T47D (cell line): ENCODE data around the gene PRKAG3.

Experiments used
- DNase-seq, 2 experiments: peaks; one replicate each; pipeline versions ENCODE4 v3.0.0 to v3.0.0-alpha.2; 2011 to 2012; ENCODE audit warnings: low read depth in 1 of 2, low spot score in 1 of 2
- JUND ChIP-seq: IDR thresholded peaks from 2 replicates; pipeline ENCODE4 v1.6.1; 2012; ENCODE audit warnings: low read depth
- in situ Hi-C: cut with HindIII; loops from 2 replicates; pipeline ENCODE4 v1.10.0; 2016; ENCODE audit warnings: low sequenced_read_pairs, low pct_unique_long_range_greater_than_20kb

PRKAG3 gene

DNA sequence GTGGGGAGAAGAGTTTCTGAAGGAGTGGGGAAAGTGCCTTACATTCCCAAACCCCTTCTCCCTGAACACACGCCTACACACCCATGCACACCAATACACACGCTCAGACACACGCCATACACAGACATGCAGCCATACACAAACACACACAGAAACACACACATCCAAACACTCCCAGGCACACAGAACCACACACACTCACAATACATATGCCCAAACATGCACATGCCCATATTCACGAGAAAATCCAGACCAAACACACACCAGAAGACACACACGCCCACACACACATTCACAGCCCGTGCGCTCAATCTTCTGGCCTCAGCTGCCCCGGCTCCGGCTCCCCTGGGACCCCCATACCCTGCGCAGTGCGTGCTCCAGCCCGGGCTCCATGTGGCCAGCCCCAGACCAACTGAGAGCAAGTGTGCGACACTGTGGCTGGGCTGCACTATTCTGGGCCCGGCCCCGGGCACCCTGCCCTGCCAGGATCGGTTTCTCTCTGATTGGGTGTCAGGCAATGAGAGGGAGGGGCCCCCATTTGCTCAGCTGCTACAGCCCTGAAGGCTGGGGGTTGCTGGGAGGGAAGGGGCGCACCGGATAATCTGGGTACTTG is at the start of gene PRKAG3:
Gene PRKAG3 (minus strand): TSS at position 426 of the 613 bp plus-strand sequence.
- in situ Hi-C loops, result no loop called here
- TF ChIP-seq JUND, result no peak
- DNase-seq, result no peak

DNA sequence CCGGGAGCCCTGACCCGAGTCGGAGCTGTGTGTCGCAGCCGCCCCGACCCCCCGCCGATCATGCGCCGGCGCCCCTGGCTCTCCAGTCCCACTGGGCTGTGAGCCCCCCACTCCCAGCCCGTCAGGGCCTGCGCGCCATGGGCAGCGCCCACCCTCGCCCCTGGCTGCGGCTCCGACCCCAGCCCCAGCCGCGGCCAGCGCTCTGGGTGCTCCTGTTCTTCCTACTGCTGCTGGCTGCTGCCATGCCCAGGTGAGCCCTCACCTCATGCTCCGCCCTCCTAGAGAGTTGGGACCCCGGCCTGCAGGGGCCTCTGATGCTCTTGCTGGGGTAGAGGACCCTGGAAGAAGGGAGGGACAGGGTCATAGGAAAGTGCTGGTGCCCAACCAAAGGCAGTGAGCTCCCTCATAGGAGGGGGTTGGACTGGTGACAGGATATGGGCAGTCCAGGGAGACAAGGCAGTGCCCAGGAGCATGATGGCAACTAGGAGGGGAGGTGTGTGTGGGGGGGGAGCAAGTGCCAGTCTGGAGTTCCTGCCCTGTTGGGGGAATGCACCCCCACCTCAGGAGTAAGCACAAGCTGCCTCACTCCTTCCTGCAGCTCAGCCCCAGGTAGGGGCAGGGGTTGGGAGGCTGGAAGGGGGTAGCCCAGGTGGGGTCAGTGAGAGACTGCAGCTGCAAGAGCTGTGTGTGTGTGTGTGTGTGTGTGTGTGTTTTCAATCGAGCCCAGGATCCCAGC is 49.4 kb upstream of the PRKAG3 start:
- DNase-seq, result no peak
- in situ Hi-C loops, result no loop called here
- TF ChIP-seq JUND, result no peak

GRCh38 chr2:218880102-218880858 is 48.7 kb upstream of the PRKAG3 start, which contains the start of gene WNT10A:
Gene WNT10A, plus strand, starts transcription at chr2:218880852. Its CDS starts 144 bp downstream, at chr2:218880996.
- no peak for DNase-seq
- in situ Hi-C loops, result no loop called here
- no peak for TF ChIP-seq JUND

DNA sequence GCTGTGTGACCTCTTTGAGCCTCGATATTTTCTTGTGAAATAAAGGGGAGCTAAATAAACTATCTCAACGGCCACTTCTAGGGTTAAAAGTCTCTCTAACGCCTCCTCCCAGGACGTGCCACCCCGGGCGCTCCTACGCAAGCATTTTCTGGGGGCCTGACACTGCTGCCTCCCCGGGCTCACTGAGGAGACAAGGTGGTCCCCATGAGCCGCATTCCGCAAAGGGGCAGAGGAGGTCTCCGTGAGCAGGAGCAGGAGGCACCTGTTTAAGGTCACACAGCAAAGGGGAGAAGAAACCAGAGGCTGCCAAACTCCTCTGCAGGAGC is 48.1 kb upstream of the PRKAG3 start:
- no peak for DNase-seq
- in situ Hi-C loops, result no loop called here

GRCh38 chr2:218878926-218879761 is 47.5 kb upstream of the PRKAG3 start:
- in situ Hi-C loops, result no loop called here
- no peak for TF ChIP-seq JUND
- DNase-seq, result no peak

More for the DNA sequence above, 48.1 kb upstream of the PRKAG3 start:
- TF ChIP-seq JUND, result no peak

DNA sequence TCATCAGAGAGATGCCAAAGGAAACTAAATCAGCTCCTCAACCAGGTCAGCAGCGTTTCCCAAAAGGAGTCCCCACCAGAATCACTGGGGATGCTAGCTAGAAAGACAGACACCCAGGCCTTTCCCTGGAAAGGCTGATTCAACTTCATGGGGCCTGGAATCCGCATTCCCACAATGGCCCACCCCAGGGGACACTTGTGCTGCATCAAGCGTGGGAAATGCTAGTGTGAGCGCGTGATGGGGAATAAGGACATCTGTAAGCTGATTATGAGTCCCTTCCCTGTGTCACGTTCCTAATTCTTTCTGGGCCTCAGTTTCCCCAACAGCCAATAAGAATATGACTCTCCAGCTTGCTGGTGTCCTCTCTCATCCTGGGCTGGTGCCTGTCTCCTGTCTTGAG is 46.9 kb upstream of the PRKAG3 start:
- DNase-seq, result no peak
- in situ Hi-C loops, result no loop called here
- TF ChIP-seq JUND, result no peak

- no peak for DNase-seq
- TF ChIP-seq JUND, result no peak
- in situ Hi-C loops, result no loop called here
Observed at GRCh38 chr2:218877891-218878290, 46.3 kb upstream of the PRKAG3 start.

DNA sequence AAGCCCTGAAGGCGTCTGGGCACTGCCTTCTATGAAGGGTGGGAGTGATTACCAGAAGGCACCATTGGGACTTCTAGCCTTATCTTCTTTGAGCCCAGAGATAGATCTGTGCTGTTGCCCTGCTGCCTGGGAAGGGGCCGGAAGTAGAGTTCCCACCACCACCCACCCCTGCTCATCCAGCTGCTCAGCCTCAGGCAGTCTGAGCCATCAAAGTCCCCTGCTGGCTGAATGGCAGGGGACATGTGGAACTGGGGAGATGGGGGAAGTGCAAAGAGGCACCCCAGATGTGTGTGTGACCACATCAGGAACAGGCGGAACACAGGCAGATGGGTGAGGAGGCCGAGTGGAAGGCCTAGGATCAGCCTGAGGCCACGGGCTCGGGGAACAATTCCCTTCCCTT is 45.7 kb upstream of the PRKAG3 start:
- in situ Hi-C loops, result no loop called here
- no peak for DNase-seq
- TF ChIP-seq JUND, result no peak

- no peak for TF ChIP-seq JUND
- in situ Hi-C loops, result no loop called here
- peak; percentile 73 to 75 for DNase-seq
Observed at GRCh38 chr2:218876562-218877219, 45.1 kb upstream of the PRKAG3 start.

DNA sequence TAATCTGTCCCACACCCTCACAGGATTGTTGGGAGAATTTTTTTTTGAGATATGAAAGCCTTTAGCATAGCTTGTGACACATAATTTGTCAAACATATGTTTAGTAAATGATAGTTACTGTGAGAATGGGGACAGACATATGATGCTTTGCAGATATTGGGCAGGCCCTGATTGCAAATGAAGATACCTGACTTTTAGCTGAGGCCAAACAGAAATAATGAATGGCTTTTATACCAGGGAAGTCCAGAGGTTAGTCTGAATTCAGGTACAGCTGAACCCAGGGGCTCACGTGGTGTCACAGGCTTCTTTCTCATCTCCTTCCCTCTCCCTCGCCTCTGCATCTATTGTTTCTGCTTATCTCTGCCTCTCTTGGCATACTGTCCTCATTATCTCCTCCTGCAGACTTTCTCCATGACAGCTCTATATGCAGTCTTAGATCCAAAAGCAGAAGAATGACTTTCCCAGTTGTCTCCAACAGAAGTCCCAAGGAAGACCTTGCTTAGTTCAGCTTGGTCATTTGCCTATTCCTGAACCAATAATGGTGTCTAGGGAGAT is 44.2 kb upstream of the PRKAG3 start:
- no peak for TF ChIP-seq JUND
- in situ Hi-C loops, result no loop called here
- DNase-seq, result no peak

DNA sequence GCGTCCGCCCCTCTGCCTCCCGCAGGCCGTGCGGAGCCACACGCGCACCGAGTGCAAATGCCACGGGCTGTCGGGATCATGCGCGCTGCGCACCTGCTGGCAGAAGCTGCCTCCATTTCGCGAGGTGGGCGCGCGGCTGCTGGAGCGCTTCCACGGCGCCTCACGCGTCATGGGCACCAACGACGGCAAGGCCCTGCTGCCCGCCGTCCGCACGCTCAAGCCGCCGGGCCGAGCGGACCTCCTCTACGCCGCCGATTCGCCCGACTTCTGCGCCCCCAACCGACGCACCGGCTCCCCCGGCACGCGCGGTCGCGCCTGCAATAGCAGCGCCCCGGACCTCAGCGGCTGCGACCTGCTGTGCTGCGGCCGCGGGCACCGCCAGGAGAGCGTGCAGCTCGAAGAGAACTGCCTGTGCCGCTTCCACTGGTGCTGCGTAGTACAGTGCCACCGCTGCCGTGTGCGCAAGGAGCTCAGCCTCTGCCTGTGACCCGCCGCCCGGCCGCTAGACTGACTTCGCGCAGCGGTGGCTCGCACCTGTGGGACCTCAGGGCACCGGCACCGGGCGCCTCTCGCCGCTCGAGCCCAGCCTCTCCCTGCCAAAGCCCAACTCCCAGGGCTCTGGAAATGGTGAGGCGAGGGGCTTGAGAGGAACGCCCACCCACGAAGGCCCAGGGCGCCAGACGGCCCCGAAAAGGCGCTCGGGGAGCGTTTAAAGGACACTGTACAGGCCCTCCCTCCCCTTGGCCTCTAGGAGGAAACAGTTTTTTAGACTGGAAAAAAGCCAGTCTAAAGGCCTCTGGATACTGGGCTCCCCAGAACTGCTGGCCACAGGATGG is 42.0 kb upstream of the PRKAG3 start:
- in situ Hi-C loops, result no loop called here
- no peak for DNase-seq
- no peak for TF ChIP-seq JUND
